HUES48 (cell line): ENCODE measurements around the gene ROR1.

Experiments used
- H3K27ac ChIP-seq: one replicate; pipeline ENCODE4 v1.7.0; 2013; ENCODE audit warnings: low read depth, low read length, inconsistent platforms
- H3K27me3 ChIP-seq: 2 replicates; pipeline ENCODE4 v1.6.1; 2013; ENCODE audit warnings: mild to moderate bottlenecking, low read length; ENCODE audit not compliant: control insufficient read depth, insufficient read depth
- H3K36me3 ChIP-seq: 2 replicates; pipeline ENCODE4 v1.6.1; 2013; ENCODE audit warnings: low read length; ENCODE audit not compliant: control insufficient read depth, insufficient read depth
- H3K4me1 ChIP-seq: 2 replicates; pipeline ENCODE4 v1.6.1; 2013; ENCODE audit warnings: mild to moderate bottlenecking, low read length; ENCODE audit not compliant: control insufficient read depth, insufficient read depth
- H3K4me3 ChIP-seq: 2 replicates; pipeline ENCODE4 v1.5.1; 2013; ENCODE audit warnings: mild to moderate bottlenecking, low read depth, low read length
- H3K9ac ChIP-seq: 2 replicates; pipeline ENCODE4 v1.6.1; 2013; ENCODE audit warnings: mild to moderate bottlenecking, low read depth, low read length, moderate library complexity
- H3K9me3 ChIP-seq: 2 replicates; pipeline ENCODE4 v1.6.1; 2013; ENCODE audit warnings: low read length; ENCODE audit not compliant: control insufficient read depth, insufficient read depth

ROR1 gene

DNA sequence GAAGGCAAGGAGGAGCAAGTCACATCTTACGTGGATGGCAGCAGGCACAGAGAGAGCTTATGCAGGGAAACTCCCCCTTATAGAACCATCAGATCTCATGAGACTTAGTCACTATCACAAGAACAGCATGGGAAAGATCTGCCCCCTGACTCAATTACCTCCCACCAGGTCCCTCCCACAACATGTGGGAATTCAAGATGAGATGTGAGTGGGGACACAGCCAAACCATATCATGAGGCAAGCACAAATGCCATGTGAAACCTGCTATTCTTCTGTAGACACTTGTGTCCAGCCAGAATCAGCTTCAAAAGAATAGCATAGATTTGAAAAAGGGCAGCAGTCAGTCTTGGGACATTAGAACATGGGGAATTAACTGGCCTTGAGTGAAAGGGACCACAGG lies 397.4 kb downstream of the ROR1 start:
- H3K36me3 ChIP-seq = peaks cover 34% of the 10 kb centered on the region
- peak overlapping the region; percentile 34 for H3K27ac ChIP-seq
- no peaks in the 10 kb centered on the region for H3K27me3 ChIP-seq
- no peak overlapping the region for H3K9ac ChIP-seq
- 0 out of 2 replicates have a peak, but pooled peaks cover 6% of the 10 kb centered on the region for H3K4me1 ChIP-seq
- H3K4me3 ChIP-seq = no peak overlapping the region
- H3K9me3 ChIP-seq = peaks cover 10% of the 10 kb centered on the region

DNA sequence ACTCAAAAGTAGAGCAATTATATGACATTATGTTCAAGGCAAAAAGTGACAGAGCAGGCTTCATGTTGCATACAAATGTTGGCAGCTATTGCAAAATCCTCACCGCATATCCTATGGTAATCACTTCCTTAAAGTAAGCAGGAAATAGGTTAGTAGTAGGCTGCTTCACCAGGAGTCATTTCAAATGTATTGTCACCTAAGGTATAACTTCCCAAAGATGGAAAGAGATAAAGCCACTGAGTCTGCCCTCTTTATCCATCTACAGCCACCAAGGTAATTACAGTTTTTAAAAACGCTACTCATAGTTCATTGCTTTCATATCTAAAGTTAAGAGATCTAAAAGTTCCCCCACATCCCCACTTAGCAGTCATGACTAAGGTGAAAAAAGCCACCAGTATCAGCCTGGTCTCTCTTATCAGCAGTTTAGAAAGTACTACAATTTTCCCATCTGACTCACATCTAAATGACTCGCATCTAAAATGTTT lies 398.0 kb downstream of the ROR1 start:
- Histone ChIP-seq H3K27ac (peak overlapping the region; percentile 34), H3K9me3 (peaks cover 10% of the 10 kb centered on the region), H3K4me1 (0 out of 2 replicates have a peak, but pooled peaks cover 6% of the 10 kb centered on the region), H3K4me3 (no peak overlapping the region), H3K9ac (no peak overlapping the region), H3K36me3 (peaks cover 33% of the 10 kb centered on the region), H3K27me3 (no peaks in the 10 kb centered on the region)

DNA sequence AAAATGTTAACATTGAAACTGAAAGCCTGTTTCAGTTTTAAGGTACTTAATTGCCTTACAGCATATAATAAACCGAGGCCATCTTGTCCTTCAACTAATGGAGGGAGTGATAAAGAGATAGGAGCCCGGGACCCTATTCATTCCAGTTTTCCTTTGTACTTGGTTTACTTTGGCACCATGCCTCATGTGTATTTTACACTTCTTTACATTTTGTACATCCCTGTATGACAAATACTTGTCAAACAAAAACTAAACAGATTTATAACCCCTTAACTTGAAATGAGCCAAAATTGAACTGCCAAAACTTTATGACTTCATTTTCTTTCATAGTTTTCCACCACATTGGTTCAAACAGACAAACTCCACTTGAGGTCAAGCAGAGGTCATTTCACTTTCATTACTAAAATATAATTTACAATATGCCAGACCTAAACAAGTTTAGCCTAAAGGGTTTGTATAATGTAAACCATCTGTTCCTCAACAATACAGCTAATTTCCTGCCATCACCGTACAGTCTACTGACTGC lies 398.7 kb downstream of the ROR1 start:
- H3K36me3 ChIP-seq = peaks cover 33% of the 10 kb centered on the region
- no peak overlapping the region for H3K9ac ChIP-seq
- H3K27me3 ChIP-seq = no peaks in the 10 kb centered on the region
- H3K4me3 ChIP-seq = no peak overlapping the region
- peaks cover 10% of the 10 kb centered on the region; the same call in 1 of the 2 replicates for H3K9me3 ChIP-seq
- no peak overlapping the region for H3K27ac ChIP-seq
- 0 out of 2 replicates have a peak, but pooled peaks cover 6% of the 10 kb centered on the region for H3K4me1 ChIP-seq

DNA sequence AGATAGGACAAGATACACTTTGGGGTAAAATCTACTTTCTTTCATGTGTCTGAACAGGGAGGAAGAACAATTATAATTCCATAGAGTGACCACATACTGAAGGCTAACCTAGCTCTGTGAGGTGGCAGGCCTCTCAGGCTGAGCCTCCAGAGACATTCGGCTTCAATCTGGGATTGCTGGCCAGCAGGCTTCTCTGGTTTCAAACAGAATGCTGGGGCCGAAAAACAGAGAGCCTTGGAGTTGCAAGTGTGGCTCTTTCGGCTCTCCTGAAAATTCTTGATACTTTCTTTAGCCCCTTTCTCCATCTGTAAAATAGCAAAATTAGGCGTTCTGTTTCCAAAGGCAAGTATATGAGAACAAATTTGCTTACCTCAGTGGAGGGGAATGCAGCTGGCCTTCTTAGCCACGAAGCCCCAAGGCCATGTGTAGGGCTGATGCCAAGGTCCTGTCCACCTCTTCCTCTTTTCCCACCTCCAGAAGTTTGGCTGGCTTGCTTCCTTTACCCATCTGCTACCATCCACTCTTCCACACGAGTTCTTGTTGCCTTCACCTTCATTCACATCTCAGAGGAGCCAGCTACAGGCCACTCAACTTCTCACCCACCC lies 399.6 kb downstream of the ROR1 start:
- H3K36me3 ChIP-seq = peaks cover 33% of the 10 kb centered on the region
- H3K9me3 ChIP-seq = peaks cover 9% of the 10 kb centered on the region; the same call in 1 of the 2 replicates
- H3K27ac ChIP-seq = no peak overlapping the region
- H3K4me3 ChIP-seq = no peak overlapping the region
- no peak overlapping the region for H3K9ac ChIP-seq
- 0 out of 2 replicates have a peak, but pooled peaks cover 6% of the 10 kb centered on the region for H3K4me1 ChIP-seq
- H3K27me3 ChIP-seq = no peaks in the 10 kb centered on the region

DNA sequence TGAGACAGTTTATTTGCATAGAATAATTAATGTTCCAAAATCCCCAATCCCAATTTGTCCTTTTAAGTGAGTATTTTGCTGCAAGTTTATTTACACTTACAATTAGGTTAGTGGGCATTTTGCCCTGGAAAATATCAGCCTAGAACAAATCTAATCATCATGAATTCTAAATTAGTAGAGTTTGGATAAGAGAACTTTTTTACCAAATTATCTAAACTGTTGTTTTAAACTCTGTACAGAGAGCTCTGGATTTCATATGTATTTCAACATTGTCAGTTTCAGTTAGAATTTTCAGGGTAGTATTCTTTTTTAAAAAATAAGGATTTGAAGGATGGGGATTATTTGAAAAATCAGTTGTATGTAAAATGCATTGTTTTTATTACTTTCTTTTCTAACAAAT lies 401.8 kb downstream of the ROR1 start:
- Histone ChIP-seq H3K9ac (no peak overlapping the region), H3K4me1 (0 out of 2 replicates have a peak, but pooled peaks cover 6% of the 10 kb centered on the region), H3K4me3 (no peak overlapping the region), H3K9me3 (no peaks in the 10 kb centered on the region), H3K27me3 (no peaks in the 10 kb centered on the region), H3K36me3 (peaks cover 41% of the 10 kb centered on the region), H3K27ac (no peak overlapping the region)

DNA sequence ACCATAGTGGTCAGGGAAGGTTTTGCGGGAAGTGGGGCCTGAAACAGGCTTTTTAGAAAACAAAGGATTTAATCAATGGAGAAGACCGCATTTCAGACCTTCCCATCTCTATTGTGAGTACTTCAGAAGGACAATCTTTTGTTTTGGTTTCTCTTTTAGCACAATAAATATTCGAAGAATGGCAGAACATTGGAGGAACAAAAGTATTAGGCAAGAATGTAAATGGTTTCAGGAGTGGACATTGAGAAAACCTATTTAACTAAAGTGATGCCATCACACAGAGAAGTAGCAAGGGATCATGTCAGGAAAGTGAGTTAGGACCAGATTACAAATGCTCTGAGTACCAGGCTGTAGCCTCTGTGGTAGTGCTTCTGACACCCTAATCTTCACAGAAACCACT lies 402.8 kb downstream of the ROR1 start:
- Histone ChIP-seq H3K36me3 (peaks cover 41% of the 10 kb centered on the region), H3K4me3 (no peak overlapping the region), H3K4me1 (0 out of 2 replicates have a peak, but pooled peaks cover 6% of the 10 kb centered on the region), H3K27me3 (no peaks in the 10 kb centered on the region), H3K27ac (no peak overlapping the region), H3K9ac (no peak overlapping the region), H3K9me3 (no peaks in the 10 kb centered on the region)

DNA sequence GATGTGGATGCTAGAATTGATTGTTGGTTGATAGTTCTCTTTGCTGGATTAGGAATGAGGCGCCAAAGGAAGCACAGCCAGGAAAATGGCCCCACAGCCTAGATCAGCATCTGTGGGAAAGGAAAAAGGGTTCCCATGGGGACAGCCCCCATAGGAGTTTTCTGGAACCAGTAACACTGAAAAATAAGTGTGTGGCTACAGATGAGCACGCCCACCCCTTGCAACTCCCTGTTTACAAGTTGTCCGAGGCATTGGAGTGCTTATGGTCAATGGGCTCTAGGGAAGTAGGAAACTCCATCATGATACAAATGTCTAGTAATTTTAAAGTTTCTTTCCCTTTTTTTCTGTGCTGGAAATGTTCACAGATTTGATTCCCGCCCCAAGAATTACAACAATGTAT lies 405.8 kb downstream of the ROR1 start:
- no peak overlapping the region for H3K9ac ChIP-seq
- peaks cover 6% of the 10 kb centered on the region; the same call in 1 of the 2 replicates for H3K4me1 ChIP-seq
- H3K27me3 ChIP-seq = no peaks in the 10 kb centered on the region
- H3K9me3 ChIP-seq = no peaks in the 10 kb centered on the region
- H3K27ac ChIP-seq = no peak overlapping the region
- H3K4me3 ChIP-seq = no peak overlapping the region
- peaks cover 36% of the 10 kb centered on the region for H3K36me3 ChIP-seq

DNA sequence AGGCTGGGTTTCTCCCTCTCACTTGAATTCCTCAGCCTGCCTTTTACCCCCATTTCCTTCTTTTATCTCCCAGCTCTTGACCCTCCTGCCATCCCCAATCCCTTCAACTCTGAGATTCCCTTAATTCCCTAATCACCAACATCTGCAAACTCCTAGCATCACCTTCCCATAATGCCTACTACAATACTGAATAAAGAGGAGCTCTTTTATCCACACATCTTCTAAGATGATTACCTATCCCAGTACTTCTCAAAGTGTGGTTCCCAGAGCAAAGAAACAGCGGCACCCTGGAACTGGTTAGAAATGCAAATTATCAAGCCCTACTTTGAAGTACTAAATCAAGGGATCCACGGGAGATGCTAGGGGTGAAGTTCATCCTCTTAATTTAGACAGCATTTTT lies 408.4 kb downstream of the ROR1 start:
- no peaks in the 10 kb centered on the region for H3K9me3 ChIP-seq
- H3K4me3 ChIP-seq = no peak overlapping the region
- peaks cover 6% of the 10 kb centered on the region; the same call in 1 of the 2 replicates for H3K4me1 ChIP-seq
- H3K27ac ChIP-seq = no peak overlapping the region
- H3K27me3 ChIP-seq = no peaks in the 10 kb centered on the region
- H3K9ac ChIP-seq = no peak overlapping the region
- H3K36me3 ChIP-seq = peaks cover 28% of the 10 kb centered on the region

DNA sequence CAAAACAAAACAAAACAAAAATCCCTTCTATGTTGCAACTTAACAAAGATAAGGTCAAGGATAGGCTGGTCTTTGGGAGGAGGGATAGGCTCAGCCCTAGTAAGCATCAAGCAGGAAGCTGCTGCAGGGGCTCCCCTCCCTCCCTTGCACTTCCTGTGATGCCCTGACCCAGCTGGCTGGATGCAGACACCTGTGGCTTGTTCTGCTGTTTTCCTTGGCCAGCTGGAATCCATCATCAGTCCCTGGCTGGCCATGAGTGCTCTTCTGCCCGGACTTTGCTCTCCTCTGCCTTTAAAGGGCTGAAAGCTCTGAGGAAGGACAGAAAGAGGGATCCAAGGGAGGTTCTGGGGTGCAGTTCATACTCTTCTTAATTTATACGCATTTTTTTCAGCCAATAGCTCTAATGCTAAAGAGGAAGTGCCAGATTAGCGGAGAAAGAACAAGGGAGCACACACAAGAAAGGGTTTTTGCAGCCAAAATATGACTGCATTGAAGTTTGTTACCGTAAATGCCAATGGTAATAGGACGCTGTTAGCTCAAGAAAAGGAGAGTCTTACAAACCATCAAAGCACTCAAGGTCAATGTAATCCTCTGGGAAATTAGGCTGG lies 409.7 kb downstream of the ROR1 start:
- Histone ChIP-seq H3K9ac (no peak overlapping the region), H3K27me3 (no peaks in the 10 kb centered on the region), H3K9me3 (no peaks in the 10 kb centered on the region), H3K4me1 (peaks cover 6% of the 10 kb centered on the region; the same call in 1 of the 2 replicates), H3K4me3 (no peak overlapping the region), H3K27ac (no peak overlapping the region), H3K36me3 (peaks cover 15% of the 10 kb centered on the region)

DNA sequence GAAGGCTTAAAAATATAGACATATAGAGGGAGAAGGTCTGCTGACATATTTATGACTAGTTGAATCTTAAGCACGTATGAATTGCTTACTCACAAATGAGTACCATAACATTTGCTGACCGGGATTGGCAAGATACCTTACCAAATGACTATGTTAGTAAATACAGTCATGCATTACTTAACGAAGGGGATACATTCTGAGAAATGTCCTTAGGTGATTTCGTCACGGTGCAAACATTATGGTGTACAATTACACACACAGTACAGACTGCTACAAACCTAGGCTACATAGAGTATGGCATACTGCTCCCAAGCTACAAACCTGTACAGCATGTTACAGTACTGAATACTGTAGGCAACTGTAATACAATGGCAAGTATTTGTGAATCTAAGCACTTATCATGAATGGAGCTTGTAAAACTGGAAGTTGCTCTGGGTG lies 410.2 kb downstream of the ROR1 start:
- Histone ChIP-seq H3K9me3 (no peaks in the 10 kb centered on the region), H3K4me1 (peaks cover 6% of the 10 kb centered on the region; the same call in 1 of the 2 replicates), H3K4me3 (no peak overlapping the region), H3K9ac (no peak overlapping the region), H3K36me3 (peaks cover 10% of the 10 kb centered on the region; the same call in 1 of the 2 replicates), H3K27me3 (no peaks in the 10 kb centered on the region), H3K27ac (no peak overlapping the region)
